Measurements from ENCODE around the gene INCENP. TPM values are rescaled to one million over a fixed set of nuclear protein-coding genes. Genes with fewer than 3 reads are reported as not detected.

The INCENP gene
- total RNA-seq, 2 experiments from 2014 or later: 103 to 183 TPM

GRCh38 chr11:62129590-62130282, 5.9 kb downstream of the INCENP start:
- TF ChIP-seq EZH2phosphoT487 (IDR thresholded peaks at IDR 0.05; ENCODE audit: borderline replicate concordance, low read depth, low read length) (no peak), CTCF (conservative IDR thresholded peaks at IDR 0.05; ENCODE audit: low read length) (no peak)
- Histone ChIP-seq H3K79me2 (ENCODE audit: insufficient read depth, low read depth, low read length) (peaks cover 90% of the 10 kb centered on the region), H3K27ac (ENCODE audit: low read depth, low read length, poor library complexity, severe bottlenecking) (no peak overlapping the region), H3K4me2 (ENCODE audit: low read length) (no peak overlapping the region), H2AFZ (ENCODE audit: low read length) (no peak overlapping the region), H3K36me3 (ENCODE audit: insufficient read depth, low read length) (peaks cover 94% of the 10 kb centered on the region), H3K9me2 (ENCODE audit: insufficient read depth, low read length) (no peaks in the 10 kb centered on the region), H4K20me1 (ENCODE audit: insufficient read depth, low read length) (peaks cover 37% of the 10 kb centered on the region), H3K9me3 (ENCODE audit: low read length) (no peaks in the 10 kb centered on the region), H3K4me1 (ENCODE audit: insufficient read depth, low read length, poor library complexity, severe bottlenecking) (peaks cover 17% of the 10 kb centered on the region), H3K4me3 (ENCODE audit: low read depth, low read length, poor library complexity, severe bottlenecking) (no peak overlapping the region)
- CTCF ChIA-PET (ENCODE audit: unreplicated experiment): no interaction called here
- intact Hi-C loops (cut with micrococcal nuclease; ENCODE audit: unreplicated experiment): no loop called here
- BruUV-seq (replicated peaks): no TSS peak
- DNase-seq (ENCODE audit: low spot score): no peak
- POLR2A ChIA-PET: no interaction called here

GRCh38 chr11:62130283-62131169, 6.7 kb downstream of the INCENP start:
- no TSS peak for BruUV-seq (replicated peaks)
- no peak overlapping the region for H3K4me3 ChIP-seq (ENCODE audit: low read depth, low read length, poor library complexity, severe bottlenecking)
- ChIA-PET CTCF (ENCODE audit: unreplicated experiment) (interaction anchor here (1.0 kb wide), 1 partner anchor 22 kb away, joined by 3 read pairs; no protein-coding TSS in a partner anchor), POLR2A (no interaction called here)
- H3K9me2 ChIP-seq (ENCODE audit: insufficient read depth, low read length): no peaks in the 10 kb centered on the region
- H2AFZ ChIP-seq (ENCODE audit: low read length): no peak overlapping the region
- DNase-seq (ENCODE audit: low spot score): no peak
- peaks cover 31% of the 10 kb centered on the region for H4K20me1 ChIP-seq (ENCODE audit: insufficient read depth, low read length)
- intact Hi-C loops (cut with micrococcal nuclease; ENCODE audit: unreplicated experiment): no loop called here
- no peaks in the 10 kb centered on the region for H3K9me3 ChIP-seq (ENCODE audit: low read length)
- TF ChIP-seq EZH2phosphoT487 (IDR thresholded peaks at IDR 0.05; ENCODE audit: borderline replicate concordance, low read depth, low read length) (no peak), CTCF (conservative IDR thresholded peaks at IDR 0.05; ENCODE audit: low read length) (no peak)
- no peak overlapping the region for H3K4me2 ChIP-seq (ENCODE audit: low read length)
- no peak overlapping the region for H3K27ac ChIP-seq (ENCODE audit: low read depth, low read length, poor library complexity, severe bottlenecking)
- peaks cover 14% of the 10 kb centered on the region for H3K4me1 ChIP-seq (ENCODE audit: insufficient read depth, low read length, poor library complexity, severe bottlenecking)
- H3K79me2 ChIP-seq (ENCODE audit: insufficient read depth, low read depth, low read length): peaks cover 89% of the 10 kb centered on the region
- peaks cover 97% of the 10 kb centered on the region for H3K36me3 ChIP-seq (ENCODE audit: insufficient read depth, low read length)

- intact Hi-C loops (cut with micrococcal nuclease; ENCODE audit: unreplicated experiment): no loop called here
- no peaks in the 10 kb centered on the region for H3K9me3 ChIP-seq (ENCODE audit: low read length)
- no peak overlapping the region for H2AFZ ChIP-seq (ENCODE audit: low read length)
- TF ChIP-seq EZH2phosphoT487 (IDR thresholded peaks at IDR 0.05; ENCODE audit: borderline replicate concordance, low read depth, low read length): no peak
- no peak for TF ChIP-seq CTCF (conservative IDR thresholded peaks at IDR 0.05; ENCODE audit: low read length)
- no TSS peak for BruUV-seq (replicated peaks)
- H3K4me2 ChIP-seq (ENCODE audit: low read length): no peak overlapping the region
- peaks cover 8% of the 10 kb centered on the region for H3K4me1 ChIP-seq (ENCODE audit: insufficient read depth, low read length, poor library complexity, severe bottlenecking)
- ChIA-PET POLR2A (no interaction called here), CTCF (ENCODE audit: unreplicated experiment) (interaction anchor here (1.0 kb wide), 1 partner anchor 23 kb away, joined by 3 read pairs; no protein-coding TSS in a partner anchor)
- no peaks in the 10 kb centered on the region for H3K9me2 ChIP-seq (ENCODE audit: insufficient read depth, low read length)
- no peak overlapping the region for H3K4me3 ChIP-seq (ENCODE audit: low read depth, low read length, poor library complexity, severe bottlenecking)
- H3K27ac ChIP-seq (ENCODE audit: low read depth, low read length, poor library complexity, severe bottlenecking): no peak overlapping the region
- DNase-seq (ENCODE audit: low spot score): no peak
- H4K20me1 ChIP-seq (ENCODE audit: insufficient read depth, low read length): peaks cover 27% of the 10 kb centered on the region
- peaks cover 88% of the 10 kb centered on the region for H3K79me2 ChIP-seq (ENCODE audit: insufficient read depth, low read depth, low read length)
- peaks cover 98% of the 10 kb centered on the region for H3K36me3 ChIP-seq (ENCODE audit: insufficient read depth, low read length)
Observed at GRCh38 chr11:62131170-62131464, 7.3 kb downstream of the INCENP start.

Measured in OCI-LY7 (cell line).